Esophagus muscularis mucosa (tissue), 4 donors: ENCODE results near the gene CYGB. TPM values are rescaled to one million over a fixed set of nuclear protein-coding genes. Genes with fewer than 3 reads are reported as not detected.

Experiments used
- DNase-seq: peaks from one replicate; pipeline ENCODE4 v3.0.0-alpha.2; 2017; ENCODE audit errors: extremely low spot score
- H3K27ac ChIP-seq, 4 donors: fragments of 200-600 bp; sonication (generic); replicated peaks in 1 of 4; 1 replicate in 3 of 4; 2 replicates in 1 of 4; pipeline ENCODE4 v1.5.1; 2016 to 2019; ENCODE audit warnings: mild to moderate bottlenecking in 1 of 4
- H3K27me3 ChIP-seq, 4 donors: fragments of 200-600 bp; sonication (generic); one replicate each; pipeline versions ENCODE4 v1.5.1 to v1.6.0; 2016 to 2019
- H3K36me3 ChIP-seq, 4 donors: fragments of 200-600 bp; sonication (generic); one replicate each; pipeline ENCODE4 v1.5.1; 2016 to 2019
- H3K4me1 ChIP-seq, 4 donors: fragments of 200-600 bp; sonication (generic); one replicate each; pipeline ENCODE4 v1.5.1; 2016 to 2019
- H3K4me3 ChIP-seq, 4 donors: fragments of 200-600 bp; sonication (generic); 1 replicate in 2 of 4; 2 replicates in 2 of 4; pipeline ENCODE4 v1.5.1; 2016 to 2019; ENCODE audit warnings: mild to moderate bottlenecking in 4 of 4, moderate library complexity in 1 of 4
- H3K9me3 ChIP-seq, 4 donors: fragments of 200-600 bp; sonication (generic); 1 replicate in 3 of 4; 2 replicates in 1 of 4; pipeline ENCODE4 v1.5.1; 2016 to 2019
- CTCF ChIP-seq, 3 experiments: fragments of 200-600 bp in 2 of 3; fragments of 450-650 bp in 1 of 3; sonication (generic) in 2 of 3; IDR thresholded peaks; one replicate each; pipeline ENCODE4 v1.5.1; 2017 to 2019; ENCODE audit warnings: antibody characterized with exemption in 3 of 3, mild to moderate bottlenecking in 2 of 3, moderate library complexity in 1 of 3
- EP300 ChIP-seq: sonication (generic); formaldehyde crosslinking; IDR thresholded peaks from one replicate; pipeline ENCODE4 v1.6.1; 2017; ENCODE audit warnings: antibody characterized with exemption
- POLR2A ChIP-seq: fragments of 450-650 bp; IDR thresholded peaks from one replicate; pipeline ENCODE4 v1.6.1; 2017; ENCODE audit warnings: antibody characterized with exemption, moderate library complexity, mild to moderate bottlenecking, low read depth
- POLR2AphosphoS5 ChIP-seq, 2 donors: sonication (generic); formaldehyde crosslinking; IDR thresholded peaks; one replicate each; pipeline ENCODE4 v1.6.1; 2017; ENCODE audit warnings: antibody characterized with exemption in 2 of 2
- WGBS: methylation state at CpG from one replicate; pipeline ENCODE4 v1.1.5; 2018; 5-methylcytosine and 5-hydroxymethylcytosine counted together
- intact Hi-C: fragments of 100-400 bp; cut with DNase I; formaldehyde crosslinking; loops from one replicate; pipeline ENCODE4 v1.15.1; 2023
- total RNA-seq, 4 donors: library from RNA; depleted of rRNA; stranded (reverse); fragments of >200 nt; gene quantifications; one replicate each; pipeline versions ENCODE4 v1.1.0 to v1.2.1, GENCODE V29; 2016

CYGB gene
- total RNA-seq, 4 donors from 2014 or later = 10.8 to 23.5 (median 20.7) TPM

GRCh38 chr17:76502341-76503211 is 34.9 kb downstream of the CYGB start:
- H3K27ac ChIP-seq = peak overlapping the region in 1 of 4 donors; percentile 77
- intact Hi-C loops = loop anchor here (10.0 kb wide), 1 partner anchor 198 kb away; the partner anchor contains the start of gene QRICH2
- H3K27me3 ChIP-seq = peaks cover 0 to 15% (median 0%) of the 10 kb centered on the region in 4 donors
- no peak overlapping the region for H3K4me3 ChIP-seq
- TF ChIP-seq POLR2AphosphoS5 (IDR thresholded peaks at IDR 0.05) (no peak), POLR2A (no peak), EP300 (no peak), CTCF (IDR thresholded peaks at IDR 0.05) (no peak)
- DNase-seq = no peak
- peaks cover 34 to 52% (median 51%) of the 10 kb centered on the region in 4 donors for H3K4me1 ChIP-seq
- no peaks in the 10 kb centered on the region for H3K36me3 ChIP-seq
- 81% methylated on average over 8 of the region's 8 CpGs for WGBS
- no peaks in the 10 kb centered on the region for H3K9me3 ChIP-seq

DNA sequence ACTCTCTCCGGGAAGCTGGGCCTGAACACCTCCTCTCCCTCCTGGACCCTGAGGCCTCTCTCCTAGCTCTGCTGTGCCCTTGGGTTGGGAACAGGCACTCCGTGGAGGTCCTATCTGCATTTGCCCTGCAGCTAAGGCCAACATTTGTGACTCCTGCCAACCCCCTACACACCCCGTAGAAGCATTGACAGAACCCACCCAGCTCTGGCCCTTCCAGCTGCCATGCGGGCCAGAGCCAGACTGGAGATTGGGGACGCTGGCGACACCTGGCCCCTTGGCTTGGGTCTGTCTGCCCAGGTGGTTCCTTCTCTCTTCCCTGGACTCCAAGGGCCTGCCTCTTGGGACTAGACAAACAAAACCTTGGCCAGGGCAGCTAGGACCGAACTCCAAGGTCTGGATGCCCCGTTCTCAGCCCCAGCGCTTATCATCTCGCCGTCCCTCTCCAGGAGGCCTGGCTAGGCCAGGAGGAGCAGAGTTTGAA is 35.6 kb downstream of the CYGB start:
- Histone ChIP-seq H3K4me3 (peak overlapping the region; percentile 65 to 88 (median 68)), H3K9me3 (no peaks in the 10 kb centered on the region), H3K27ac (peak overlapping the region; percentile 77 to 85 (median 82)), H3K27me3 (peaks cover 0 to 8% (median 0%) of the 10 kb centered on the region in 4 donors), H3K36me3 (no peaks in the 10 kb centered on the region), H3K4me1 (peaks cover 41 to 58% (median 55%) of the 10 kb centered on the region in 4 donors)
- 72% methylated on average over 6 of the region's 11 CpGs for WGBS
- intact Hi-C loops = loop anchor here (10.0 kb wide), 1 partner anchor 197 kb away; the partner anchor contains the start of gene QRICH2
- no peak for TF ChIP-seq POLR2AphosphoS5 (IDR thresholded peaks at IDR 0.05)
- TF ChIP-seq EP300 = no peak
- no peak for TF ChIP-seq CTCF (IDR thresholded peaks at IDR 0.05)
- DNase-seq = no peak

GRCh38 chr17:76501018-76501826 is 36.3 kb downstream of the CYGB start, which contains the start of gene RHBDF2:
RHBDF2 (minus strand) TSS chr17:76501423; CDS start chr17:76481524, 19,899 bp downstream.
- intact Hi-C loops = loop anchor here (10.0 kb wide), 1 partner anchor 196 kb away; the partner anchor contains the start of gene QRICH2
- TF ChIP-seq POLR2A (peak; percentile 38), CTCF (IDR thresholded peaks at IDR 0.05) (peak in 1 of 3 experiments; percentile 11), EP300 (no peak), POLR2AphosphoS5 (IDR thresholded peaks at IDR 0.05) (peak in 1 of 2 donors; percentile 66)
- Histone ChIP-seq H3K36me3 (no peaks in the 10 kb centered on the region), H3K4me3 (peak within 1 kb of the TSS; percentile 65 to 88 (median 68)), H3K27me3 (peaks cover 0 to 3% (median 0%) of the 10 kb centered on the region in 4 donors), H3K9me3 (no peaks in the 10 kb centered on the region), H3K4me1 (peaks cover 39 to 53% (median 50%) of the 10 kb centered on the region in 4 donors), H3K27ac (peak within 1 kb of the TSS; percentile 77 to 85 (median 82))
- 1% methylated on average over 39 of the region's 72 CpGs for WGBS
- peak; percentile 95 for DNase-seq

- H3K4me1 ChIP-seq = peaks cover 39 to 52% (median 49%) of the 10 kb centered on the region in 4 donors
- peak overlapping the region; percentile 77 to 85 (median 82) for H3K27ac ChIP-seq
- no peak for TF ChIP-seq EP300
- no peak for TF ChIP-seq POLR2A
- TF ChIP-seq CTCF (IDR thresholded peaks at IDR 0.05) = no peak
- no peak for TF ChIP-seq POLR2AphosphoS5 (IDR thresholded peaks at IDR 0.05)
- WGBS = 2% methylated on average over 6 of the region's 10 CpGs
- H3K27me3 ChIP-seq = peaks cover 0 to 3% (median 0%) of the 10 kb centered on the region in 4 donors
- no peak for DNase-seq
- H3K4me3 ChIP-seq = peak overlapping the region; percentile 65 to 88 (median 68)
- no peaks in the 10 kb centered on the region for H3K9me3 ChIP-seq
- no peaks in the 10 kb centered on the region for H3K36me3 ChIP-seq
- intact Hi-C loops = loop anchor here (10.0 kb wide), 1 partner anchor 196 kb away; the partner anchor contains the start of gene QRICH2
These were observed 36.8 kb downstream of the CYGB start for GRCh38 chr17:76500747-76501017.
